HepG2 (cell line): ENCODE data around the gene C1orf159. TPM values are rescaled to one million over a fixed set of nuclear protein-coding genes. Genes with fewer than 3 reads are reported as not detected.

Experiments
- AGO1 ChIP-seq: fragments of 200-400 bp; formaldehyde crosslinking; IDR thresholded peaks from 2 replicates; pipeline ENCODE4 v1.6.1; 2017; ENCODE audit warnings: mild to moderate bottlenecking, low read depth, low read length, moderate library complexity; ENCODE audit not compliant: poor library complexity, severe bottlenecking
- AKAP8 ChIP-seq: sonication (generic); formaldehyde crosslinking; IDR thresholded peaks from 2 replicates; pipeline ENCODE4 v1.5.1; 2020; ENCODE audit warnings: mild to moderate bottlenecking, missing genetic modification reagents
- PHF8 ChIP-seq: sonication (generic); formaldehyde crosslinking; IDR thresholded peaks from 2 replicates; pipeline ENCODE4 v1.5.0; 2020; ENCODE audit warnings: missing genetic modification reagents
- POLR2AphosphoS5 ChIP-seq: IDR thresholded peaks from 2 replicates; pipeline ENCODE4 v1.6.1; 2012; ENCODE audit warnings: low read depth, low read length
- RAD51 ChIP-seq: fragments of 450-650 bp; IDR thresholded peaks from 2 replicates; pipeline ENCODE4 v1.6.1; 2016; ENCODE audit warnings: borderline replicate concordance
- THAP11 ChIP-seq: IDR thresholded peaks from 2 replicates; pipeline ENCODE4 v1.6.1; 2016; ENCODE audit warnings: missing biosample characterization, missing genetic modification reagents
- ZC3H13 ChIP-seq: sonication (generic); formaldehyde crosslinking; IDR thresholded peaks from 2 replicates; pipeline ENCODE4 v1.8.1; 2023; ENCODE audit warnings: mild to moderate bottlenecking, missing genetic modification reagents, moderate library complexity
- ZNF451 ChIP-seq: sonication (generic); formaldehyde crosslinking; IDR thresholded peaks from 2 replicates; pipeline ENCODE4 v1.5.0; 2020; ENCODE audit warnings: mild to moderate bottlenecking, missing genetic modification reagents
- ZNF792 ChIP-seq: IDR thresholded peaks from 2 replicates; pipeline ENCODE4 v1.6.1; 2016
- polyA plus RNA-seq, 8 experiments: library from polyadenylated mRNA; depleted of rRNA in 3 of 8; stranded (reverse) in 7 of 8; unstranded in 1 of 8; fragments of >200 nt; fragmentation: Illumina TruSeq in 4 of 8; extraction: Trizol in 4 of 8; gene quantifications; 2 replicates each; pipeline versions ENCODE4 v1.2.1 to v1.2.3, GENCODE V29; 2011 to 2016; ENCODE audit warnings: low read depth in 4 of 8, missing spikeins in 1 of 8, mixed read lengths in 1 of 8; ENCODE audit not compliant: insufficient read depth in 1 of 8
- total RNA-seq, 5 experiments: library from RNA; depleted of rRNA; stranded (reverse); fragments of >200 nt; fragmentation: Illumina TruSeq; extraction: Trizol; gene quantifications; 2 replicates each; pipeline ENCODE4 v1.2.3, GENCODE V29; 2016; ENCODE audit warnings: low read depth in 1 of 5
- TF ChIP-seq, protein P1 (sequence below): sonication (generic); formaldehyde crosslinking; IDR thresholded peaks from 2 replicates; pipeline ENCODE4 v1.5.0; 2020; ENCODE audit warnings: mild to moderate bottlenecking, missing genetic modification reagents, borderline replicate concordance
- TF ChIP-seq, protein P2 (sequence below): IDR thresholded peaks from 2 replicates; pipeline ENCODE4 v1.6.1; 2012; ENCODE audit warnings: low read length, improper control_type of control experiment
- TF ChIP-seq, protein P3 (sequence below): sonication (generic); formaldehyde crosslinking; IDR thresholded peaks from 2 replicates; pipeline ENCODE4 v1.4.0; 2020; ENCODE audit warnings: missing genetic modification reagents
- TF ChIP-seq, protein P4 (sequence below): sonication (generic); formaldehyde crosslinking; IDR thresholded peaks from 2 replicates; pipeline ENCODE4 v1.9.0; 2021; ENCODE audit warnings: missing genetic modification reagents, borderline replicate concordance
- TF ChIP-seq, protein P5 (sequence below): sonication (generic); formaldehyde crosslinking; IDR thresholded peaks from 2 replicates; pipeline ENCODE4 v1.4.0; 2020; ENCODE audit warnings: missing genetic modification reagents

The C1orf159 gene
- total and polyA plus RNA-seq, 2 of the 13 experiments (the other 11 are each of a cell fraction or from before 2014, with no cell fraction given), result 3.8 to 6.7 TPM

DNA sequence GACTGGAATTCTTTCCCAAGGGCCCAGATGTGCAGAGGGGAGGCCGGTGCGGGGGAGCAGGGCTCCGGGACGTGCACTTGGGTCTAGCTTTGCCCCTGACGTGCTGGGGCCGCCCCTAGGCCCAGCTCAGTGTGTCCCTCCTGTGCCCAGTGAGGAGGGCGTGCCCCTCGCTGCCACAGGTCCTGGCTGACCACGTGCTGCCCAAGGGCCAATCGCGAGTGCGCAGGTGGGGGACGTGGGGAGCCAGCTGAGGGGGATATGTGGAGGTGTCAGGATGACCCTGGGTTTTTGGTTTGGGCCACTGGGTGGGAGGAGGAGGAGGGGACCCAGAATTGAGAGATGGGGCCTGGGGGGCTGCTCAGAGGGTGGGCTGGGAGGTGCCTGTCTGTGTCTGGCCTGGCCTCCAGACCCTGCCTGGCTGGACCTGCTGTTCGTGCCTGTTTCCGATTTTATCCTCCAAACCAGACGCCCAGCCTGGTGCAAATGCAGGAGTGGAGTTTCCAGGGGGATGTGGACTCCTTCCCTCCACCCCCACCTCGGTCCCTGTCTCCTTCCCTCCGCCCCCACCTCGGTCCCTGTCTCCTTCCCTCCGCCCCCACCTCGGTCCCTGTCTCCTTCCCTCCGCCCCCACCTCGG, 35.6 kb downstream of the C1orf159 start (continued):
- TF ChIP-seq, protein P1, sequence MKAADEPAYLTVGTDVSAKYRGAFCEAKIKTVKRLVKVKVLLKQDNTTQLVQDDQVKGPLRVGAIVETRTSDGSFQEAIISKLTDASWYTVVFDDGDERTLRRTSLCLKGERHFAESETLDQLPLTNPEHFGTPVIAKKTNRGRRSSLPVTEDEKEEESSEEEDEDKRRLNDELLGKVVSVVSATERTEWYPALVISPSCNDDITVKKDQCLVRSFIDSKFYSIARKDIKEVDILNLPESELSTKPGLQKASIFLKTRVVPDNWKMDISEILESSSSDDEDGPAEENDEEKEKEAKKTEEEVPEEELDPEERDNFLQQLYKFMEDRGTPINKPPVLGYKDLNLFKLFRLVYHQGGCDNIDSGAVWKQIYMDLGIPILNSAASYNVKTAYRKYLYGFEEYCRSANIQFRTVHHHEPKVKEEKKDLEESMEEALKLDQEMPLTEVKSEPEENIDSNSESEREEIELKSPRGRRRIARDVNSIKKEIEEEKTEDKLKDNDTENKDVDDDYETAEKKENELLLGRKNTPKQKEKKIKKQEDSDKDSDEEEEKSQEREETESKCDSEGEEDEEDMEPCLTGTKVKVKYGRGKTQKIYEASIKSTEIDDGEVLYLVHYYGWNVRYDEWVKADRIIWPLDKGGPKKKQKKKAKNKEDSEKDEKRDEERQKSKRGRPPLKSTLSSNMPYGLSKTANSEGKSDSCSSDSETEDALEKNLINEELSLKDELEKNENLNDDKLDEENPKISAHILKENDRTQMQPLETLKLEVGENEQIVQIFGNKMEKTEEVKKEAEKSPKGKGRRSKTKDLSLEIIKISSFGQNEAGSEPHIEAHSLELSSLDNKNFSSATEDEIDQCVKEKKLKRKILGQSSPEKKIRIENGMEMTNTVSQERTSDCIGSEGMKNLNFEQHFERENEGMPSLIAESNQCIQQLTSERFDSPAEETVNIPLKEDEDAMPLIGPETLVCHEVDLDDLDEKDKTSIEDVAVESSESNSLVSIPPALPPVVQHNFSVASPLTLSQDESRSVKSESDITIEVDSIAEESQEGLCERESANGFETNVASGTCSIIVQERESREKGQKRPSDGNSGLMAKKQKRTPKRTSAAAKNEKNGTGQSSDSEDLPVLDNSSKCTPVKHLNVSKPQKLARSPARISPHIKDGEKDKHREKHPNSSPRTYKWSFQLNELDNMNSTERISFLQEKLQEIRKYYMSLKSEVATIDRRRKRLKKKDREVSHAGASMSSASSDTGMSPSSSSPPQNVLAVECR, result peak; percentile 14; the same call in 1 of the 2 replicates
- peak; percentile 67 for TF ChIP-seq POLR2AphosphoS5
- TF ChIP-seq AKAP8 (CRISPR knock-in tag), result peak; percentile 83
- TF ChIP-seq, protein P2, sequence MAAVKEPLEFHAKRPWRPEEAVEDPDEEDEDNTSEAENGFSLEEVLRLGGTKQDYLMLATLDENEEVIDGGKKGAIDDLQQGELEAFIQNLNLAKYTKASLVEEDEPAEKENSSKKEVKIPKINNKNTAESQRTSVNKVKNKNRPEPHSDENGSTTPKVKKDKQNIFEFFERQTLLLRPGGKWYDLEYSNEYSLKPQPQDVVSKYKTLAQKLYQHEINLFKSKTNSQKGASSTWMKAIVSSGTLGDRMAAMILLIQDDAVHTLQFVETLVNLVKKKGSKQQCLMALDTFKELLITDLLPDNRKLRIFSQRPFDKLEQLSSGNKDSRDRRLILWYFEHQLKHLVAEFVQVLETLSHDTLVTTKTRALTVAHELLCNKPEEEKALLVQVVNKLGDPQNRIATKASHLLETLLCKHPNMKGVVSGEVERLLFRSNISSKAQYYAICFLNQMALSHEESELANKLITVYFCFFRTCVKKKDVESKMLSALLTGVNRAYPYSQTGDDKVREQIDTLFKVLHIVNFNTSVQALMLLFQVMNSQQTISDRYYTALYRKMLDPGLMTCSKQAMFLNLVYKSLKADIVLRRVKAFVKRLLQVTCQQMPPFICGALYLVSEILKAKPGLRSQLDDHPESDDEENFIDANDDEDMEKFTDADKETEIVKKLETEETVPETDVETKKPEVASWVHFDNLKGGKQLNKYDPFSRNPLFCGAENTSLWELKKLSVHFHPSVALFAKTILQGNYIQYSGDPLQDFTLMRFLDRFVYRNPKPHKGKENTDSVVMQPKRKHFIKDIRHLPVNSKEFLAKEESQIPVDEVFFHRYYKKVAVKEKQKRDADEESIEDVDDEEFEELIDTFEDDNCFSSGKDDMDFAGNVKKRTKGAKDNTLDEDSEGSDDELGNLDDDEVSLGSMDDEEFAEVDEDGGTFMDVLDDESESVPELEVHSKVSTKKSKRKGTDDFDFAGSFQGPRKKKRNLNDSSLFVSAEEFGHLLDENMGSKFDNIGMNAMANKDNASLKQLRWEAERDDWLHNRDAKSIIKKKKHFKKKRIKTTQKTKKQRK, result no peak
- TF ChIP-seq, protein P3, sequence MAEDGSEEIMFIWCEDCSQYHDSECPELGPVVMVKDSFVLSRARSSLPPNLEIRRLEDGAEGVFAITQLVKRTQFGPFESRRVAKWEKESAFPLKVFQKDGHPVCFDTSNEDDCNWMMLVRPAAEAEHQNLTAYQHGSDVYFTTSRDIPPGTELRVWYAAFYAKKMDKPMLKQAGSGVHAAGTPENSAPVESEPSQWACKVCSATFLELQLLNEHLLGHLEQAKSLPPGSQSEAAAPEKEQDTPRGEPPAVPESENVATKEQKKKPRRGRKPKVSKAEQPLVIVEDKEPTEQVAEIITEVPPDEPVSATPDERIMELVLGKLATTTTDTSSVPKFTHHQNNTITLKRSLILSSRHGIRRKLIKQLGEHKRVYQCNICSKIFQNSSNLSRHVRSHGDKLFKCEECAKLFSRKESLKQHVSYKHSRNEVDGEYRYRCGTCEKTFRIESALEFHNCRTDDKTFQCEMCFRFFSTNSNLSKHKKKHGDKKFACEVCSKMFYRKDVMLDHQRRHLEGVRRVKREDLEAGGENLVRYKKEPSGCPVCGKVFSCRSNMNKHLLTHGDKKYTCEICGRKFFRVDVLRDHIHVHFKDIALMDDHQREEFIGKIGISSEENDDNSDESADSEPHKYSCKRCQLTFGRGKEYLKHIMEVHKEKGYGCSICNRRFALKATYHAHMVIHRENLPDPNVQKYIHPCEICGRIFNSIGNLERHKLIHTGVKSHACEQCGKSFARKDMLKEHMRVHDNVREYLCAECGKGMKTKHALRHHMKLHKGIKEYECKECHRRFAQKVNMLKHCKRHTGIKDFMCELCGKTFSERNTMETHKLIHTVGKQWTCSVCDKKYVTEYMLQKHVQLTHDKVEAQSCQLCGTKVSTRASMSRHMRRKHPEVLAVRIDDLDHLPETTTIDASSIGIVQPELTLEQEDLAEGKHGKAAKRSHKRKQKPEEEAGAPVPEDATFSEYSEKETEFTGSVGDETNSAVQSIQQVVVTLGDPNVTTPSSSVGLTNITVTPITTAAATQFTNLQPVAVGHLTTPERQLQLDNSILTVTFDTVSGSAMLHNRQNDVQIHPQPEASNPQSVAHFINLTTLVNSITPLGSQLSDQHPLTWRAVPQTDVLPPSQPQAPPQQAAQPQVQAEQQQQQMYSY (CRISPR knock-in tag), result peak; percentile 59; the same call in 1 of the 2 replicates
- peak; percentile 67 for TF ChIP-seq RAD51
- 0 out of 2 replicates have a peak, but pooled peaks have one; percentile 16 for TF ChIP-seq PHF8 (CRISPR knock-in tag)
- TF ChIP-seq, protein P4, sequence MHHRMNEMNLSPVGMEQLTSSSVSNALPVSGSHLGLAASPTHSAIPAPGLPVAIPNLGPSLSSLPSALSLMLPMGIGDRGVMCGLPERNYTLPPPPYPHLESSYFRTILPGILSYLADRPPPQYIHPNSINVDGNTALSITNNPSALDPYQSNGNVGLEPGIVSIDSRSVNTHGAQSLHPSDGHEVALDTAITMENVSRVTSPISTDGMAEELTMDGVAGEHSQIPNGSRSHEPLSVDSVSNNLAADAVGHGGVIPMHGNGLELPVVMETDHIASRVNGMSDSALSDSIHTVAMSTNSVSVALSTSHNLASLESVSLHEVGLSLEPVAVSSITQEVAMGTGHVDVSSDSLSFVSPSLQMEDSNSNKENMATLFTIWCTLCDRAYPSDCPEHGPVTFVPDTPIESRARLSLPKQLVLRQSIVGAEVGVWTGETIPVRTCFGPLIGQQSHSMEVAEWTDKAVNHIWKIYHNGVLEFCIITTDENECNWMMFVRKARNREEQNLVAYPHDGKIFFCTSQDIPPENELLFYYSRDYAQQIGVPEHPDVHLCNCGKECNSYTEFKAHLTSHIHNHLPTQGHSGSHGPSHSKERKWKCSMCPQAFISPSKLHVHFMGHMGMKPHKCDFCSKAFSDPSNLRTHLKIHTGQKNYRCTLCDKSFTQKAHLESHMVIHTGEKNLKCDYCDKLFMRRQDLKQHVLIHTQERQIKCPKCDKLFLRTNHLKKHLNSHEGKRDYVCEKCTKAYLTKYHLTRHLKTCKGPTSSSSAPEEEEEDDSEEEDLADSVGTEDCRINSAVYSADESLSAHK, result no peak
- TF ChIP-seq AGO1, result peak; percentile 51
- TF ChIP-seq ZC3H13, result peak; percentile 83
- no peak for TF ChIP-seq ZNF792 (CRISPR knock-in tag)
- TF ChIP-seq THAP11, result peak; percentile 50; the same call in 1 of the 2 replicates
- TF ChIP-seq, protein P5, sequence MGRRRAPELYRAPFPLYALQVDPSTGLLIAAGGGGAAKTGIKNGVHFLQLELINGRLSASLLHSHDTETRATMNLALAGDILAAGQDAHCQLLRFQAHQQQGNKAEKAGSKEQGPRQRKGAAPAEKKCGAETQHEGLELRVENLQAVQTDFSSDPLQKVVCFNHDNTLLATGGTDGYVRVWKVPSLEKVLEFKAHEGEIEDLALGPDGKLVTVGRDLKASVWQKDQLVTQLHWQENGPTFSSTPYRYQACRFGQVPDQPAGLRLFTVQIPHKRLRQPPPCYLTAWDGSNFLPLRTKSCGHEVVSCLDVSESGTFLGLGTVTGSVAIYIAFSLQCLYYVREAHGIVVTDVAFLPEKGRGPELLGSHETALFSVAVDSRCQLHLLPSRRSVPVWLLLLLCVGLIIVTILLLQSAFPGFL (CRISPR knock-in tag), result no peak
- TF ChIP-seq ZNF451 (CRISPR knock-in tag), result no peak
